GM23248 (cell line): Measurements from ENCODE around the gene CDC14B. TPM values are rescaled to one million over a fixed set of nuclear protein-coding genes. Genes with fewer than 3 reads are reported as not detected.

Source experiments
- DNase-seq: peaks from one replicate; pipeline ENCODE4 v3.0.0-alpha.2; 2015
- H2AFZ ChIP-seq: fragments of 200-600 bp; sonication (generic); 2 replicates; pipeline ENCODE4 v1.6.1; 2016; ENCODE audit warnings: antibody characterized with exemption
- H3F3A ChIP-seq: fragments of 200-600 bp; sonication (generic); 2 replicates; pipeline ENCODE4 v1.6.1; 2016; ENCODE audit warnings: mild to moderate bottlenecking, antibody characterized with exemption, mixed run types; ENCODE audit not compliant: insufficient read depth
- H3K27ac ChIP-seq: fragments of 200-600 bp; sonication (generic); 2 replicates; pipeline ENCODE4 v1.5.1; 2016; ENCODE audit warnings: mild to moderate bottlenecking
- H3K27me3 ChIP-seq: fragments of 200-600 bp; sonication (generic); replicated peaks from 2 replicates; pipeline ENCODE4 v1.6.1; 2016; ENCODE audit warnings: mild to moderate bottlenecking; ENCODE audit not compliant: insufficient read depth
- H3K36me3 ChIP-seq: fragments of 200-600 bp; sonication (generic); 2 replicates; pipeline ENCODE4 v1.6.1; 2016; ENCODE audit warnings: low read depth, mild to moderate bottlenecking
- H3K4me1 ChIP-seq: fragments of 200-600 bp; sonication (generic); 2 replicates; pipeline ENCODE4 v1.6.1; 2016; ENCODE audit warnings: mild to moderate bottlenecking; ENCODE audit not compliant: insufficient read depth
- H3K4me2 ChIP-seq: fragments of 200-600 bp; sonication (generic); one replicate; pipeline ENCODE4 v1.6.1; 2016; ENCODE audit warnings: mild to moderate bottlenecking; ENCODE audit not compliant: unreplicated experiment
- H3K4me3 ChIP-seq: fragments of 200-600 bp; sonication (generic); 2 replicates; pipeline ENCODE4 v1.5.1; 2016; ENCODE audit warnings: mild to moderate bottlenecking
- H3K79me2 ChIP-seq: fragments of 200-600 bp; sonication (generic); 2 replicates; pipeline ENCODE4 v1.6.1; 2016; ENCODE audit warnings: mild to moderate bottlenecking; ENCODE audit not compliant: insufficient read depth
- H3K9ac ChIP-seq: fragments of 200-600 bp; sonication (generic); 2 replicates; pipeline ENCODE4 v1.6.1; 2016; ENCODE audit warnings: mild to moderate bottlenecking
- H3K9me2 ChIP-seq: fragments of 200-600 bp; sonication (generic); 2 replicates; pipeline ENCODE4 v1.6.1; 2016; ENCODE audit warnings: mixed run types, mild to moderate bottlenecking, moderate library complexity; ENCODE audit not compliant: insufficient read depth
- H3K9me3 ChIP-seq: fragments of 200-600 bp; sonication (generic); one replicate; pipeline ENCODE4 v1.6.1; 2017; ENCODE audit warnings: low read depth
- H4K20me1 ChIP-seq: fragments of 200-600 bp; sonication (generic); 2 replicates; pipeline ENCODE4 v1.6.0; 2016; ENCODE audit not compliant: insufficient read depth
- EZH2 ChIP-seq: fragments of 200-600 bp; sonication (generic); IDR thresholded peaks from 2 replicates; pipeline ENCODE4 v1.6.1; 2018; ENCODE audit warnings: antibody characterized with exemption, mild to moderate bottlenecking; ENCODE audit not compliant: insufficient read depth, poor library complexity, severe bottlenecking
- EZH2phosphoT487 ChIP-seq: fragments of 200-600 bp; sonication (generic); IDR thresholded peaks from 2 replicates; pipeline ENCODE4 v1.6.1; 2018; ENCODE audit warnings: antibody characterized with exemption, moderate library complexity, mild to moderate bottlenecking, low read depth; ENCODE audit not compliant: insufficient read depth
- WGBS, 2 experiments: methylation state at CpG; one replicate each; pipeline ENCODE4 v1.1.6; 2015 to 2017; ENCODE audit warnings: low lambda C conversion rate in 2 of 2, low coverage in 1 of 2; ENCODE audit errors: missing lambda C conversion rate in 2 of 2; 5-methylcytosine and 5-hydroxymethylcytosine counted together
- in situ Hi-C: fragments of 300-500 bp; cut with MboI; formaldehyde crosslinking; loops from 2 replicates; pipeline ENCODE4 v1.15.0; 2020
- polyA plus RNA-seq: library from polyadenylated mRNA; unstranded; fragments of >200 nt; fragmentation: Nextera tagmentation; extraction: Ambion mirVana; gene quantifications from 2 replicates; pipeline ENCODE4 v1.2.1, GENCODE V29; 2016
- total RNA-seq: library from RNA; depleted of rRNA; stranded (reverse); fragments of >200 nt; shearing (Covaris generic); gene quantifications from 2 replicates; pipeline ENCODE4 v1.2.3, GENCODE V29; 2014

The CDC14B gene
- total and polyA plus RNA-seq, 2 experiments from 2014 or later = 8.1 to 17.2 TPM

GRCh38 chr9:96515621-96516470 lies 103.8 kb downstream of the CDC14B start:
- H3F3A ChIP-seq = peaks cover 37% of the 10 kb centered on the region
- no peaks in the 10 kb centered on the region for H3K27me3 ChIP-seq
- peak overlapping the region; percentile 86 for H3K4me2 ChIP-seq
- H3K36me3 ChIP-seq = no peaks in the 10 kb centered on the region
- WGBS, 2 experiments = 6 to 9% methylated on average over 5 of the region's 5 CpGs
- H3K4me3 ChIP-seq = peak overlapping the region; percentile 60
- peaks cover 49% of the 10 kb centered on the region for H3K4me1 ChIP-seq
- in situ Hi-C loops = no loop called here
- peak overlapping the region; percentile 95 for H3K27ac ChIP-seq
- no peaks in the 10 kb centered on the region for H4K20me1 ChIP-seq
- no peak for TF ChIP-seq EZH2
- H2AFZ ChIP-seq = peak overlapping the region; percentile 54
- peak overlapping the region; percentile 75 for H3K9ac ChIP-seq
- H3K9me3 ChIP-seq = no peaks in the 10 kb centered on the region
- H3K9me2 ChIP-seq = no peaks in the 10 kb centered on the region
- DNase-seq = peak; percentile 76
- H3K79me2 ChIP-seq = no peaks in the 10 kb centered on the region; the same call in 1 of the 2 replicates

- peak; percentile 50 for DNase-seq
- TF ChIP-seq EZH2 = no peak
- TF ChIP-seq EZH2phosphoT487 = no peak
- Histone ChIP-seq H3K4me3 (peak overlapping the region; percentile 60), H4K20me1 (no peaks in the 10 kb centered on the region), H3K4me2 (peak overlapping the region; percentile 86), H3K9me3 (no peaks in the 10 kb centered on the region), H3K9me2 (no peaks in the 10 kb centered on the region), H3K4me1 (peaks cover 49% of the 10 kb centered on the region), H3K27me3 (no peaks in the 10 kb centered on the region), H3K27ac (peak overlapping the region; percentile 95), H3K9ac (peak overlapping the region; percentile 75), H3K79me2 (no peaks in the 10 kb centered on the region; the same call in 1 of the 2 replicates), H3K36me3 (no peaks in the 10 kb centered on the region), H2AFZ (peak overlapping the region; percentile 54), H3F3A (peaks cover 37% of the 10 kb centered on the region)
- in situ Hi-C loops = no loop called here
- 1 to 3% methylated on average over 3 of the region's 3 CpGs for WGBS, 2 experiments
These were observed 104.9 kb downstream of the CDC14B start for GRCh38 chr9:96514800-96515158.

- no peaks in the 10 kb centered on the region for H3K9me3 ChIP-seq
- peak overlapping the region; percentile 95 for H3K27ac ChIP-seq
- H3K4me2 ChIP-seq = peak overlapping the region; percentile 86
- no peak for TF ChIP-seq EZH2phosphoT487
- peaks cover 37% of the 10 kb centered on the region for H3F3A ChIP-seq
- no peaks in the 10 kb centered on the region for H3K27me3 ChIP-seq
- H3K79me2 ChIP-seq = no peaks in the 10 kb centered on the region; the same call in 1 of the 2 replicates
- peak overlapping the region; percentile 75 for H3K9ac ChIP-seq
- 6 to 9% methylated on average over 9 of the region's 9 CpGs for whole genome bisulfite sequencing, 2 experiments
- H3K4me1 ChIP-seq = peaks cover 45% of the 10 kb centered on the region
- no peaks in the 10 kb centered on the region for H4K20me1 ChIP-seq
- in situ Hi-C loops = no loop called here
- no peaks in the 10 kb centered on the region for H3K36me3 ChIP-seq
- H2AFZ ChIP-seq = peak overlapping the region; percentile 54
- peak; percentile 93 for DNase-seq
- no peaks in the 10 kb centered on the region for H3K9me2 ChIP-seq
- peak overlapping the region; percentile 60 for H3K4me3 ChIP-seq
These were observed 105.4 kb downstream of the CDC14B start for GRCh38 chr9:96514108-96514799.

GRCh38 chr9:96513622-96514021 lies 106.0 kb downstream of the CDC14B start:
- peak overlapping the region; percentile 95 for H3K27ac ChIP-seq
- H3F3A ChIP-seq = peaks cover 37% of the 10 kb centered on the region
- H3K9ac ChIP-seq = peak overlapping the region; percentile 75
- no peaks in the 10 kb centered on the region for H3K27me3 ChIP-seq
- no peaks in the 10 kb centered on the region for H4K20me1 ChIP-seq
- TF ChIP-seq EZH2 (no peak), EZH2phosphoT487 (no peak)
- no peaks in the 10 kb centered on the region; the same call in 1 of the 2 replicates for H3K79me2 ChIP-seq
- H3K4me2 ChIP-seq = peak overlapping the region; percentile 86
- 60 to 67% methylated on average over 5 of the region's 5 CpGs for WGBS, 2 experiments
- H3K9me3 ChIP-seq = no peaks in the 10 kb centered on the region
- no peak overlapping the region for H2AFZ ChIP-seq
- no peaks in the 10 kb centered on the region for H3K9me2 ChIP-seq
- in situ Hi-C loops = no loop called here
- H3K36me3 ChIP-seq = 0 out of 2 replicates have a peak, but pooled peaks cover under 1% of the 10 kb centered on the region
- H3K4me1 ChIP-seq = peaks cover 45% of the 10 kb centered on the region
- DNase-seq = peak; percentile 85
- H3K4me3 ChIP-seq = peak overlapping the region; percentile 60
